Gastroesophageal sphincter (tissue), 4 donors: ENCODE results near the gene FLACC1. TPM values are rescaled to one million over a fixed set of nuclear protein-coding genes. Genes with fewer than 3 reads are reported as not detected.
"Not testable (repeated sequence)": the region's sequence is repeated elsewhere in the genome, so short reads cannot be mapped to it uniquely, and the experiment has no call there.

Experiments
- ATAC-seq: fragments of 150-250 bp; one replicate; pipeline ENCODE4 v1.9.1; 2016; ENCODE audit warnings: mild to moderate bottlenecking, moderate library complexity
- H3K27ac ChIP-seq, 4 donors: fragments of 200-600 bp; sonication (generic) in 3 of 4; 1 replicate in 3 of 4; 2 replicates in 1 of 4; pipeline ENCODE4 v1.5.1; 2016 to 2019
- H3K27me3 ChIP-seq: fragments of 200-600 bp; sonication (generic); one replicate; pipeline ENCODE4 v1.5.1; 2019
- H3K36me3 ChIP-seq, 2 donors: fragments of 200-600 bp; sonication (generic); one replicate each; pipeline ENCODE4 v1.5.1; 2019; ENCODE audit warnings: control low read depth in 1 of 2
- H3K4me1 ChIP-seq, 3 donors: fragments of 200-600 bp; sonication (generic); 1 replicate in 2 of 3; 2 replicates in 1 of 3; pipeline ENCODE4 v1.5.1; 2016 to 2019; ENCODE audit warnings: control low read depth in 2 of 3
- H3K4me3 ChIP-seq, 2 donors: fragments of 200-600 bp; sonication (generic); one replicate each; pipeline ENCODE4 v1.5.1; 2019; ENCODE audit warnings: mild to moderate bottlenecking in 1 of 2, moderate library complexity in 1 of 2
- H3K9me3 ChIP-seq, 3 donors: fragments of 200-600 bp; sonication (generic); one replicate each; pipeline ENCODE4 v1.5.1; 2017 to 2019; ENCODE audit warnings: control low read depth in 2 of 3
- CTCF ChIP-seq, 4 experiments: fragments of 200-600 bp in 2 of 4; fragments of 450-650 bp in 2 of 4; sonication (generic) in 1 of 4; IDR thresholded peaks; one replicate each; pipeline ENCODE4 v1.5.1; 2017 to 2019; ENCODE audit warnings: antibody characterized with exemption in 4 of 4, mild to moderate bottlenecking in 2 of 4, moderate library complexity in 2 of 4
- EP300 ChIP-seq: sonication (generic); formaldehyde crosslinking; IDR thresholded peaks from one replicate; pipeline ENCODE4 v1.6.1; 2017; ENCODE audit warnings: antibody characterized with exemption, mild to moderate bottlenecking
- POLR2A ChIP-seq, 2 donors: fragments of 450-650 bp; IDR thresholded peaks; one replicate each; pipeline ENCODE4 v1.6.1; 2017; ENCODE audit warnings: antibody characterized with exemption in 2 of 2, mild to moderate bottlenecking in 2 of 2, moderate library complexity in 1 of 2
- POLR2AphosphoS5 ChIP-seq: sonication (generic); formaldehyde crosslinking; IDR thresholded peaks from one replicate; pipeline ENCODE4 v1.6.1; 2017; ENCODE audit warnings: antibody characterized with exemption
- WGBS, 2 donors: methylation state at CpG; one replicate each; pipeline ENCODE4 v1.1.5; 2018; ENCODE audit warnings: low coverage in 1 of 2; 5-methylcytosine and 5-hydroxymethylcytosine counted together
- total RNA-seq, 4 donors: library from RNA; depleted of rRNA; stranded (reverse); fragments of >200 nt; gene quantifications; one replicate each; pipeline ENCODE4 v1.1.0, GENCODE V29; 2016

FLACC1 gene
- total RNA-seq, 4 donors from 2014 or later = 1.1 to 3.8 (median 3.2) TPM

GRCh38 chr2:201319511-201319910 lies 37.6 kb downstream of the FLACC1 start:
- H3K4me1 ChIP-seq = no peaks in the 10 kb centered on the region
- peaks cover 0 to 20% of the 10 kb centered on the region in 2 donors for H3K36me3 ChIP-seq
- H3K9me3 ChIP-seq = peaks cover 0 to 44% (median 2%) of the 10 kb centered on the region in 3 donors
- TF ChIP-seq POLR2A (IDR thresholded peaks at IDR 0.05) (no peak), CTCF (IDR thresholded peaks at IDR 0.05) (no peak), POLR2AphosphoS5 (no peak), EP300 (no peak)
- 38 to 39% methylated on average over 2 of the region's 2 CpGs for WGBS, 2 donors
- H3K27ac ChIP-seq = no peak overlapping the region
- H3K27me3 ChIP-seq = no peaks in the 10 kb centered on the region
- no peak for ATAC-seq
- H3K4me3 ChIP-seq = no peak overlapping the region

- Histone ChIP-seq H3K9me3 (peaks cover 0 to 15% (median 0%) of the 10 kb centered on the region in 3 donors), H3K4me1 (no peaks in the 10 kb centered on the region), H3K27ac (no peak overlapping the region), H3K4me3 (no peak overlapping the region), H3K36me3 (peaks cover 0 to 23% of the 10 kb centered on the region in 2 donors), H3K27me3 (no peaks in the 10 kb centered on the region)
- WGBS, 2 donors = 100% methylated on average over 2 of the region's 5 CpGs; no CpG with 5 or more reads in 1 of the 2 donors
- no peak for ATAC-seq
- TF ChIP-seq CTCF (IDR thresholded peaks at IDR 0.05) = no peak
- TF ChIP-seq EP300 = no peak
- no peak for TF ChIP-seq POLR2A (IDR thresholded peaks at IDR 0.05)
- TF ChIP-seq POLR2AphosphoS5 = no peak
Measured at GRCh38 chr2:201313362-201313761, 43.8 kb downstream of the FLACC1 start.

GRCh38 chr2:201308914-201309313 lies 48.2 kb downstream of the FLACC1 start:
- ATAC-seq = no peak
- Histone ChIP-seq H3K36me3 (peaks cover 0 to 44% of the 10 kb centered on the region in 2 donors), H3K4me3 (no peak overlapping the region), H3K4me1 (no peaks in the 10 kb centered on the region), H3K9me3 (no peaks in the 10 kb centered on the region), H3K27ac (no peak overlapping the region), H3K27me3 (no peaks in the 10 kb centered on the region)
- no peak for TF ChIP-seq EP300
- TF ChIP-seq POLR2A (IDR thresholded peaks at IDR 0.05) = no peak
- no peak for TF ChIP-seq CTCF (IDR thresholded peaks at IDR 0.05)
- TF ChIP-seq POLR2AphosphoS5 = no peak
- WGBS, 2 donors = 83 to 100% methylated on average over 1 to 3 of the region's 3 CpGs

- no peak overlapping the region for H3K27ac ChIP-seq
- no peak for ATAC-seq
- H3K27me3 ChIP-seq = no peaks in the 10 kb centered on the region
- no peak overlapping the region for H3K4me3 ChIP-seq
- no peaks in the 10 kb centered on the region for H3K4me1 ChIP-seq
- no peaks in the 10 kb centered on the region for H3K9me3 ChIP-seq
- H3K36me3 ChIP-seq = peaks cover 0 to 37% of the 10 kb centered on the region in 2 donors
- no peak for TF ChIP-seq POLR2AphosphoS5
- TF ChIP-seq CTCF (IDR thresholded peaks at IDR 0.05) = no peak
- TF ChIP-seq EP300 = no peak
- no peak for TF ChIP-seq POLR2A (IDR thresholded peaks at IDR 0.05)
- 92 to 97% methylated on average over 3 of the region's 3 CpGs for WGBS, 2 donors
Measured at GRCh38 chr2:201307876-201308275, 49.3 kb downstream of the FLACC1 start.

GRCh38 chr2:201299929-201300328 lies 57.2 kb downstream of the FLACC1 start:
- 91% methylated on average over 7 to 9 of the region's 11 CpGs for WGBS, 2 donors

More at GRCh38 chr2:201299929-201300328, 57.2 kb downstream of the FLACC1 start:
- peaks cover 0 to 28% of the 10 kb centered on the region in 2 donors for H3K36me3 ChIP-seq
- not testable (repeated sequence) for H3K4me1 ChIP-seq, H3K27ac ChIP-seq, H3K4me3 ChIP-seq, H3K27me3 ChIP-seq, ATAC-seq
- H3K9me3 ChIP-seq = peaks cover 0 to 14% (median 0%) of the 10 kb centered on the region in 3 donors
